ENCODE data around the gene SCAF8.
"Not testable (repeated sequence)": the region's sequence is repeated elsewhere in the genome, so short reads cannot be mapped to it uniquely, and the experiment has no call there.

Gene SCAF8, protein sequence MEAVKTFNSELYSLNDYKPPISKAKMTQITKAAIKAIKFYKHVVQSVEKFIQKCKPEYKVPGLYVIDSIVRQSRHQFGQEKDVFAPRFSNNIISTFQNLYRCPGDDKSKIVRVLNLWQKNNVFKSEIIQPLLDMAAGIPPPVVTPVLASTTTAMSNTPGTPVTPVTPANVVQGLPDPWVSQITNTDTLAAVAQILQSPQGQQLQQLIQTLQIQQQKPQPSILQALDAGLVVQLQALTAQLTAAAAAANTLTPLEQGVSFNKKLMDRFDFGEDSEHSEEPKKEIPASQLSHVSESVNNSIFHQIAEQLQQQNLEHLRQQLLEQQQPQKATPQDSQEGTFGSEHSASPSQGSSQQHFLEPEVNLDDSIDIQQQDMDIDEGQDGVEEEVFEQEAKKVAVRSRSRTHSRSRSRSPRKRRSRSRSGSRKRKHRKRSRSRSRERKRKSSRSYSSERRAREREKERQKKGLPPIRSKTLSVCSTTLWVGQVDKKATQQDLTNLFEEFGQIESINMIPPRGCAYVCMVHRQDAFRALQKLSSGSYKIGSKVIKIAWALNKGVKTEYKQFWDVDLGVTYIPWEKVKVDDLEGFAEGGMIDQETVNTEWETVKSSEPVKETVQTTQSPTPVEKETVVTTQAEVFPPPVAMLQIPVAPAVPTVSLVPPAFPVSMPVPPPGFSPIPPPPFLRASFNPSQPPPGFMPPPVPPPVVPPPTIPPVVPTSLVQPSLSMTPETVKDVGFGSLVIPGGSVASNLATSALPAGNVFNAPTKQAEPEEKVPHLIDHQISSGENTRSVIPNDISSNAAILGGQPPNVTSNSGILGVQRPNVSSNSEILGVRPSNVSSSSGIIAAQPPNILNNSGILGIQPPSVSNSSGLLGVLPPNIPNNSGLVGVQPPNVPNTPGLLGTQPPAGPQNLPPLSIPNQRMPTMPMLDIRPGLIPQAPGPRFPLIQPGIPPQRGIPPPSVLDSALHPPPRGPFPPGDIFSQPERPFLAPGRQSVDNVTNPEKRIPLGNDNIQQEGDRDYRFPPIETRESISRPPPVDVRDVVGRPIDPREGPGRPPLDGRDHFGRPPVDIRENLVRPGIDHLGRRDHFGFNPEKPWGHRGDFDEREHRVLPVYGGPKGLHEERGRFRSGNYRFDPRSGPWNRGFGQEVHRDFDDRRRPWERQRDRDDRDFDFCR (N-terminal part only)

DNA sequence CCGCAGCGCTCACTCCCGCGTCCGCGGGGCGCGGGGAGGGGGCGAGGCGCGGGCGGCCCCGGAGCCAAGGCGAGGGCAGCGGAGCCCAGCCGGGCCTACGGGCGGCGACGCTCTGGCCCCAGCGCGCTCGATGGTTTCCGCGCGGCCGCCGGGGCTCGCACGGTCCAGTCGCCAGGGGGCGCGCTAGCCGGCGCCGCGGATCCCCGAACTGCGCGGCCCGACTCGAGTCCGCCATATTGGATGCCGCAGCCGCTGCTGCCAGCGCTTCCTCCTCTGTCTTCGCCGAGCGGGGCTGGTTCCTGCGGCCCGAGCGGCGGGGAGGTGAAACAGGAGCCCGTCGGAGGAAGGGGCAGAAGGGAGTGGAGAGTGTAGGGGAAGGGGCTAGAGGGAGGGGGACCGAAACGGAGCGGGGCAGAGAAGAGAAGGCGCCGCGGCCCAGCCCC lies at the start of gene SCAF8:
SCAF8 (plus strand) TSS at position 234 of the 443 bp plus-strand sequence. CDS start 485 bp downstream, outside the sequence.
- DNase-seq: peak; percentile 92 to 97 (median 97)

DNA sequence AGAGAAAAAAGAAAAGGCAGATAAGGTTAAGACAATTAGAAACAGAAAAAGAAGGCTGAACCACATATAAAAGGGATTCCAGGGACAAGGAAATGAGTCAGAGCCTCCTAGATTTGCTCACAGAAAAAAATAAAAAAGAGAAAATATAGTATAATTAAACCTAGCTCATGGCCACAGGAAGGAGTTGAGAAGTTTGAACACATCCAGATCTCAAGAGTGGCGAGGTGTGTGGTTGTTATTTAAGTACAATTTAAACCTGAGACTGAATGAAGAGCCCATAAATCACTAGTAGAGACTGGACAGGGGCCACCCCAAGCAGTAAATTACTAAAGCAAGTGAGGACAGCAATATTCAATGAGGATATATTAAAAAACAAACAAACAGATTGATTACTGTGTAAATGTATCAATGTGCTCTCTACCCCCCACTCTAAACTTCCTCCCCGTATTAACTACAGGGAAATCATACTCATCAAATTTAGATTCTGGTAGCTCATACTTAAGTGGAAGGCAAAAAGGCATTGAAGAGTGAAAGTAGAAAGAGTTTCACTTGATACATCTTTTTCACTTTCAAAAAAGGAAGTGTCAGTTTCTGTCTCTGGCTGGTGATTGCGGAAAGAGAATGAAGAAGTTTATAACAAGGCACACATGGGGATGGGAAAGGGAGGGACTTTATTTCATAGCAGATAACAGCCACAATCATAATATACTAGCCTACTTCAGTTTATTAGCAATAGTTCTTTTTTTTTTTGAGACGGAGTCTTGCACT lies 49.3 kb upstream of the SCAF8 start:
- DNase-seq: peak in 1 of 3 experiments; percentile 76

DNA sequence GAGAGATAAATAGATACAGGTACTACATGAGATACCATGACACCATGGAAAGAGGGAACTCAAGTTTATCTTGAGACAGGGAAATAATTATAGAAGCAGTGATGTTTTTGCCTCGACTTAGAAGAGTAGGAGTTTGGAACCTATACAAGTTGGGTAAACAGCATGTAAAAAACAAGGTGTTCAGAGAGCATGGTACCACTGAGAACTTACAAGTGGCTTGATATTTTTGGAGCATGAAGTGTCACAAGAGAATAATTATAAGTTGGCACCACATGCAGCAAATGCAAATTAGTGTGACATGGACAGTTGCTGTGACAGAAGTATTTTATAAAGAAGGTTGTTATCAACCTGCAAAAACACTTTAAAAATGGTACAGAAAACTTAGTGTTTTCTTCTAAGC lies 47.1 kb upstream of the SCAF8 start:
- no peak for DNase-seq

DNA sequence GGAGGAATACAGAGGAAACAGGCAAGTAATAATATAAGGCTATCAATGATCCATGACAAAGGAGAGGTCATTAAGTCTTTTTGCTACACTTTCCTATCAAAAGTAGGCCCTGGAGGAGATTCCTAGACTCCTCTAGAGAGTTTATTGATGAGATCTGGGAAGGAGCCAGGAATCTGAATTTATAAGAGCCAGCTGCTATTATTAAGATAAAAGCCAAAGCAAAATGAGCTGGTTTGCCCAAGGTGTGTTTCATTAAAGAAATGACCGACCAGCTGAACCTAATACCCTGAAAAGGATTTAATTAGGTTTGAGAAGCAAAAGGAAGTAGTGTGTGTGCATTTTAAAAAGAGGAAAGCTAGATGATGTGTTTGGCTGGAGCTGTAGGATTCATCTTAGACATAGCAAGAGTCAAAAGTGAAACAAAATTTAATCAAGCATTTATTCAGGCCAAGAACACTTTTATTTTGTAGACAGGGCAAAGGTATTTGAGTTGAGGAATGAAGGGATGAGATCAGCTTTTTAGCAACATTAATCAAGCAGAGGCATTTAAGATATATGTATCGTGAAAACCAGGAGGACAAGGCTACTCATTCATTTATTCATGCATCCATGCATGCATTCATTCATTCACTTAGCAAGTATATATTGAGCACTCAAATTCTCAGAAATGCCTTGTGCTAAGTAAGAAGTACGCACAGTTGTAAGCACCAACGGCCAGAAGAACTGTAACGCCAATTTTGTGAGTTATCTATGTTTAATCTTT lies 43.5 kb upstream of the SCAF8 start:
- DNase-seq: no peak

DNA sequence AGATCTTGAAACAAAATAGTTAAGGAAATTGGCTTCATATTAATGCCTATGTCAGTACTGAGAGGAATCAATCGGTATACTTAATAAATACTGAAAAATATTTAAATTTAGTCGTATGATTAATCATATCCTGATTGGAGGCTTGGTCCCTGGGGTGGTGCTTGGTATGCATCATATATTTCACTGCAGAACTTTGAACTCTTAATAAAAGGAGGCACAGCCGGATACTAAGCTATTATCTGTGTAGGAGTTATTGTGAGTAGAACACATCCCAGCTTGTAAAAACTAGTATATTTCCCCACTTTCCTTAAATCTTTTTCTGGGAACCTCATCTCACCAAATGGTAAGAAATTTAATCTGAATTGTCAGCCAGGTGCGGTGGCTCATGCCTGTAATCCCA lies 42.4 kb upstream of the SCAF8 start:
- DNase-seq: no peak

DNA sequence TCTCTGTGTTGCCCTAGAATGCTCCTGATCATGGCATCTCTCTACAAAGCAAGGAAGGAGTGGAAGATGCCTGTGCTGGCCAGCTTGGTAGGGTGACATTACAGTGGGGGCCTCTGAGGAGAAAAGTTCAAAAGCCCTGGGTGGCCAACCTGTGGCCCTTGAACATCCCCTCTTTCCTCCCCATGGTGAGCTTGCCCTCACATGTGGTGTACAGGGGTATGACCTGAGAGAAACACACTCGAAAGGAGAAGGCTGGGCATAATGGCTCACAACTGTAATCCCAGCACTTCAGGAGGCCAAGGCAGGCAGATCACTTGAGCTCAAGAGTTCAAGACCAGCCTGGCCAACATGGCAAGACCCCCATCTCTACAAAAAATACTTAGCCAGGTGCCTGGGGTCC lies 36.6 kb upstream of the SCAF8 start:
- DNase-seq: no peak

DNA sequence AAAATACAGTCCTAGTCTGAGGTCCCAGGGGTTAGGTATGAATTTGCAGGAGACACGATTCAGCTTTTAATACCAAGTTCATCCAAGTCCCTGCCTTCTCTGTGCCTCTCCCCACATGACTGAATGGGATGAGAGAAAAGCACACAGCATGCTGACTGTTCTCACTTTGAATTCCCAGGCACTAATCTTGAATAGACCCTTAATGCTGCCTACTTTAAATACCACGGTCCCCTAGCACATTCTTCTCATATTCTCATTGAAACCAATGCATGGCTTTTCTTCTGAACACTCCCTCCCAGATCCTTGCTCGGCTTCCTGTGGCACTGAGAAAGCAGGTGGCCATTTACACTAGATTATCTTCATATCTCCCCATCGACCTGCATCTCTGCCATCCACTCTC lies 30.1 kb upstream of the SCAF8 start:
- DNase-seq: no peak

DNA sequence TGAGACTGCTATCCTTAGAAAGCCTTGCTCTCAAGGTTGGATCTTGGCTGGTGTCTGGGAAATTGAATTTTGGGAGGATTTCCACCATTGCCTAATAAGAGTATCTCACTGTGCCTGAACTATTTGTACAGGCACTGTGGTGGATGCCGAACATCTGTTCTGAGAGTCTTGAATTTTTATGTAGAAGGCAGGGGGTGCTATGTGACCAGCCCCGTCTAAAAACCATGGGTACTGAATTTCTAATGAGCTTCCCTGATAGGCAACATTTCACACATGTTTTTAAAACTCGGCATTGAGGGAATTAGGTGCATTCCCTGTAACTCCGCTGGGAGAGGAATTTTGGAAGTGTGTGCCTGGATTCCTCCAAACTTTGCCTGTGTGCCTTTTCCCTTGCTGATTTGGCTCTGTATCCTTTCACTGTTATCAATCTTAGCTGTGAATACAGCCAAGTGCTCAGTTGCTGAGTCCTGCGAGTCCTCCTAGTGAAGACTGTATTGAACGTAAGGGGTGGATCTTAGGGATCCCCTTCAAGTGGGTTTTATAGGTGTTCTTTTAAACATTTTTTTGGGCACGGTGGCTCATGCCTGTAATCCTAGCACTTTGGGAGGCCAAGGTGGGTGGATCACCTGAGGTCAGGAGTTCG lies 27.6 kb upstream of the SCAF8 start:
- DNase-seq: no peak

DNA sequence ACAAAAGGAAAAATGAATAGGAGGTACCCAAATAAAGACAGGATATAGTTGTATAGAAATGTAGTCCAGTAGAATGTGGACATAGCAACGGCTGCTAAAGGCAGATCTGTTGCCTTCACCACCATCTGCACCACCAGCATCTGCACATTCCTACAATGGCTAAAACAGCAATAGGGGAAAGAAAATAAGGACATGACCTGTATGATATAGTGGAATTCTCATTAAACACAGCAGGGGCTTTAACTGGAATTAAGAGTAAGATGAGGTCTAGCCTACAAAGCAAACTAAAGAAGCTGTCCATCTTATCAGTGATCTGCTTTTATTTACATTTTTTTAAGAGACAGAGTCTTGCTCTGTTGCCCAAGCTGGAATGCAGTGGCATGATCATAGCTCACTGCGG lies 26.8 kb upstream of the SCAF8 start:
- no peak for DNase-seq

DNA sequence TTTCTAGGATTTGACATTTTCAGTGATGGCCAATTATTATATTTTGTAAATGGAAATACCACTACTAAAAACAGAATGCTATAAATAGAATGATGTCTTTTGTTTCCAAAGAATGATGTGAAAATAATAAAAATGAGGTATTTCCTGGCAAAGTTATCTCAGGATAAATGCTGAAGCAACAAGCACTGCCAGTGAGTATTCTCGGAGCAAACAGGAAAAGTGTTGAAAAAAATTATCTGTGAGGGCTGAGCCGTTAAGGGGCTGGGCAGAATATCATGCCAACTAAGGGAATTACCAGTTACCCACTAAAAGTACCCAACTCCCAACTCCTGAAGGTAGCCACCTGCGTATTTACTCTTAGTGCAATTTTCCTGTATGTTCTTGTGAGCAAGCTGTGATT lies 23.6 kb upstream of the SCAF8 start:
- no peak for DNase-seq

DNA sequence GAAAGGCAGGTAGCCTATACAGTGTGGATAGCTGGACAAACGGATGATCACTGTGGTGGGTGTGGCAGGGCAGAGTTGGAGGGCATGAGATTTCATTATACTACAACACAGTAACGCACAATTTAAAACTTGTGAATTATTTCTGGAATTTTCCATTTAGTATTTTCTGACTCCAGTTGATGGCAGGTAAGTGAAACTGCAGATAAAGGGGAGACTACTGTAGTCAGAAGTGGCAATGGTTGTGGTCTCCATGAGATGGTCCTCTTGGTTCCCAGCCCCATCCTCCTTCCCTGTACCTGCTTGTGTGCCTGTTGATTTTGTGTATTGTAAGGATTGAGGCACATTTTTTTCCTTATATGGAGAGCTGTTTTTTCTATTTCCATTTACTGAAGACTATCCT lies 22.5 kb upstream of the SCAF8 start:
- no peak for DNase-seq

DNA sequence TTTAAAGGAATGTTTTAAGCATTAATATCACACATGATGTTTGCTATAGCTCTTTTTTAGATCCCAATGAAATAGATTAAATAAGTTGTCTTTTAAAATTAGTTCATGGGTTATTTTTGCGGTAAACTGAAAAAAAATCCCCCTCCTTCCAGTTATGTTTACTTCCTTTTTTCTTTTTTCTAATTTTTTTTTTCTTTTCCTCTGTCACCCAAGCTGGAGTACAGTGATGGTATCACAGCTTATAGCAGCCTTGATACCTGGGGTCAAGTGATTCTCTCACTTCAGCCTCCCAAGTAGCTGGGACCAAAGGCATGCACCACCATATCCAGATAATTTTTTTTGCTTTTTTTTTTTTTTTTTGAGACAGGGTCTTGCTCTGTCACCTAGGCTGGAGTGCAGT lies 17.8 kb upstream of the SCAF8 start:
- DNase-seq: no peak

DNA sequence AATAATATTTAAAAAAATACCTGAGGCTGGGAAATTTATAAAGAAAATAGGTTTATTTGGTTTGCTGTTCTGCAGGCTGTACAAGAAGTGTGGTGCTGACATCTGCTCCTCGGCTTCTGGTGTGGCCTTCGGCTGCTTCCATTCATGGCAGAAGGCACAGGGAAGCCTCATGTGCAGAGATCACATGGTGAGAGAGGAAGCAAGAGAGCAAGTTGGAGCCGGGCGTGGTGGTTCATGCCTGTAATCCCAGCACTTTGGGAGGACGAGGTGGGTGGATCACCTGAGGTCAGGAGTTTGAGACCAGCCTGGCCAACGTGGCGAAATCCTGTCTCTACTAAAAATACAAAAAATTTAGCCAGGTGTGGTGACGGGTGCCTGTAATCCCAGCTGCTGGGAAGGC lies 16.9 kb upstream of the SCAF8 start:
- DNase-seq: not testable (repeated sequence)

DNA sequence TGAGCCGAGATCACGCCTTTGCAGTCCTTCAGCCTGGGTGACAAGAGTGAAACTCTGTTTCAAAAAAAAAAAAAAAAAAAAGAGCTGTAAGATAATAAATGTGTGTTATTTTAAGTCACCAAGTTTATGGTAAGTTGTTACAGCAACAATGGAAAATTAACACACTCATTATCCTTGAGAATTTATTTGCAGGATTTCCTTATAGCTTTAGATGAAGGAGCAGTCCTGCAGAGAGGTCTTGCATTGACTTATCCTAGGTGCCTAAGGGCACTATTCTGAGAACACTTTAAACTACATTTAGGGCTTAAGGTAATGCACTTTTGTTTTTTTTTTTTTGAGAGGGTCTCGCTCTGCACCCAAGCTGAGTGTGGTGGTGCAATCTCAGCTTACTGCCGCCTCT lies 13.8 kb upstream of the SCAF8 start:
- DNase-seq: no peak

DNA sequence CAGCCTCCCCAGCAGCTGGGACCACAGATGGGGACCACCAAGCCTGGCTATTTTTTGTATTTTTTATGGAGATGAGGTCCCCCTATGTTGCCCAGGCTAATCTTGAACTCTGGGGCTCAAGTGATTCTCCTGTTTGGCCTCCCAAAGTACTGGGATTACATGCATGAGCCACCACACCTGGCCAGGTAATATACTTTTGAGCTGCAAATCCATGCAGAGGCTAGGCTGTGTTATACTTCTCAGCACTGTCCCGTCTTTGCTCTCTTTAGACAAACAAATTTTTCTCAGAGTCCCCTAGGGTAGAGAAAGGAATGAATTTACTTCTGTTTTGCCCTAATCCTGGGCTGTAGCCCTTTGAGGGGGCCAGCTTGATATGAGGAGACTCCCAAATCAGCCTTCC lies 13.4 kb upstream of the SCAF8 start:
- DNase-seq: no peak

DNA sequence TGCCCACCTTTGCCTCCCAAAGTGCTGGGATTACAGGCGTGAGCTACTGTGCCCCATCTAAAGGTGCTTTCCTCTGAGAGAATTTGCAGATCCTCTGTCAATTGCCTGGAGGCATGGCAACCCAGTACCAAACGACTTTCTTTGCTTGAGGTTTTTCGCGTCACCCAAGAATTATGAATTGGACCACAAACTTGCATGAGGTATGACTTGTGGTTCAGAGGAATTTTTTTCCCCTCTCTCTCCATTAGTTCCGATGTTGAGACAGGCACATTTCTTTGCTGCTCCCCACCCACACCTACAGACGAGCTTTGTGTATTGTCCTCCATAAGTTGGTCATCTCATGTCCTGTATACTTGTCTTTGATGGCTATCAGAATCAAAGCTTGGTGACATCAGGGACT lies 11.8 kb upstream of the SCAF8 start:
- DNase-seq: no peak

DNA sequence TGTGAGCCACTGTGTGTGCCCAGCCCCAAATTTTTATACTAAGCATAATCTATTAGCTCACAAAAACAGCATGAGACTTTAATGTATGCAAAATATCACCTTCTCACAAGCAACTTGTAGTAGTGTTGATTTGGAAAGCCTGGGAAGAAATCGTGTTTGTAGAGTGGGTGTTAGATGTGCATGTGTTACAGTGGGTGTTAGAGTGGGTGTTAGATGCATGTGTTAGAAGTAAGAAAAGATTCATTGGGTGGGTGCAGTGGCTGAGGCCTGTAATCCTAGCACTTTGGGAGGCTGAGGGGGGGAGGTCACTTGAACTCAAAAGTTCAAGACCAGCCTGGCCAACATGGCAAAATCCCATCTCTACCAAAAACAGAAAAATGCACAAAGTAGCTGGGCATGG lies 6.3 kb upstream of the SCAF8 start:
- no peak for DNase-seq

DNA sequence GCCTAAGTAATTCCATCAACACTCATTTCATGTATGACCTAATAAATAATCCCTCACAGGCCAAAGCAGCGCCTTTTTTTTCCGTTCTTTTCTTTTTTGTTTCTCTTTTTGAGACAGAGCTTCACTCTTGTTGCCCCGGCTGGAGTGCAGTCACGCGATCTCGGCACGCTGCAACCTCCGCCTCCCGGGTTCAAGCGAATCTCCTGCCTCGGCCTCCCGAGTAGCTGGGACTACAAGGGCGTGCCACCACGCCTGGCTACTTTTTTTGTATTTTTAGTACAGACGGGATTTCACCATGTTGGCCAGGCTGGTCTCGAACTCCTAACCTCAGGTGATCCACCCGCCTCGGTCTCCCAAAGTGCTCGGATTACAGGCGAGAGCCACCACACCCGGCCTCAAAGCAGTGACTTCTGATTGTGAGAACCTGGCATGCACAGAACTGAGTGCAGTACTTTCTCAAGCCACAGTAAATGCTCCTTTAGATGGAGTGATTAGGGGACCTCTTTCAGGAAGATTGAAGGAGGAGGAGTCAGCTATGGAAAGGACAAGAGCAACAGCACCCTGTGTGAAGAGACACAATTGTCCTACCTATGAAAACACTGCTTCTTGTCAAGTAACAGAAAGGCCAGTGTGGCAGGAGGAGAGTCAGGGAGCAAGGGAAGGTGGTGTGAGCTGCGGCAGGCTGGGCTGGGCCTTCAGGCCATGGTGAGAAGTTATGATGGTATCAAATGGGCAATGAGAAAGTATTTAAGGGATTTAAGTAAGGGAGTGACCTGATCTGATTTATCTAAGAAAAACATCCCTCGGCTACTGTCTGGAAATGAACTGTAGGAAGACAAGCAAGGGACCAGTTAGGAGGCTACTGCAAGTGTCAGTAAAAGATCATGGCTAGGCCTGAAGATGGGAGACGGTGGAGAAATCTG lies 1.7 kb upstream of the SCAF8 start:
- DNase-seq: peak in 2 of 3 experiments; percentile 33 to 67

DNA sequence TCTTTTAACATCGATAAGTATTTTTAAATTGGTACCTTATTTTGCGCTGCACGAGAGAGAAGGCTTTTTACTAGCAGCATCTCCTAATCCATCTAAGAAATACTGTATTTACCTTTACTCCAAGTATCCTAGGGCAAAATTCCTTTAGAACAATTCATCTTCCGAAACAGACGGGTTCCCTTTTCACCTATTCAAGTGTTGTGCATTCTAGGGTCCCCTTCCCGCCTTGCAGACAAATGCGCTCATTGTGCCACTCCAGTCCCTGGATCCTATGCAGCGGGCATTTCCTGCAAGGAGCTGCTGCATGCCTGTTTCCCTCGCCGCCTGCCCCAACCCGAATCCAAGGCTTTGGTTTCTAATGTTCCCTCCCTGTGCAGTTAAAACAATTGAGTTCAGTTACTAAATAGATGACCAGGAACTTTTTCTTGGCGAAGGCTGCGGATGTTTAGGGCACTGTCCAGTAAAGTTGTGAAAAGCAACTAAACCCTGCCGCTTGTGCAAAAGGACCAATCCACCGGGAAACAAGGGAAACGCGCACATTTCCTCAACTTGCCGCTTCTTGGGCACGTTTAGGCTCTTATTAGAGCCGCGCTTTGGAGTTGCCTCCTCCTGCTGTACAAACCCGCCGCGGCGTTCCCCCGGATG lies 556 bp upstream of the SCAF8 start:
- peak; percentile 60 to 97 (median 97) for DNase-seq

Data from NCI-H1417 (cell line).